GM12865 (cell line): Measurements from ENCODE around the gene LIN37.

Experiments used
- DNase-seq: peaks from one replicate; pipeline ENCODE4 v3.0.0; 2010; ENCODE audit warnings: low read depth
- H3K4me3 ChIP-seq: 2 replicates; pipeline ENCODE4 v1.5.1; 2011; ENCODE audit warnings: mild to moderate bottlenecking, low read depth, low read length, control low read depth
- TF ChIP-seq, protein P1 (sequence below): IDR thresholded peaks from 2 replicates; pipeline ENCODE4 v1.5.1; 2011; ENCODE audit warnings: low read length, control low read depth, low read depth, inconsistent platforms; ENCODE audit not compliant: insufficient read depth; ENCODE audit errors: missing control alignments

LIN37 gene

DNA sequence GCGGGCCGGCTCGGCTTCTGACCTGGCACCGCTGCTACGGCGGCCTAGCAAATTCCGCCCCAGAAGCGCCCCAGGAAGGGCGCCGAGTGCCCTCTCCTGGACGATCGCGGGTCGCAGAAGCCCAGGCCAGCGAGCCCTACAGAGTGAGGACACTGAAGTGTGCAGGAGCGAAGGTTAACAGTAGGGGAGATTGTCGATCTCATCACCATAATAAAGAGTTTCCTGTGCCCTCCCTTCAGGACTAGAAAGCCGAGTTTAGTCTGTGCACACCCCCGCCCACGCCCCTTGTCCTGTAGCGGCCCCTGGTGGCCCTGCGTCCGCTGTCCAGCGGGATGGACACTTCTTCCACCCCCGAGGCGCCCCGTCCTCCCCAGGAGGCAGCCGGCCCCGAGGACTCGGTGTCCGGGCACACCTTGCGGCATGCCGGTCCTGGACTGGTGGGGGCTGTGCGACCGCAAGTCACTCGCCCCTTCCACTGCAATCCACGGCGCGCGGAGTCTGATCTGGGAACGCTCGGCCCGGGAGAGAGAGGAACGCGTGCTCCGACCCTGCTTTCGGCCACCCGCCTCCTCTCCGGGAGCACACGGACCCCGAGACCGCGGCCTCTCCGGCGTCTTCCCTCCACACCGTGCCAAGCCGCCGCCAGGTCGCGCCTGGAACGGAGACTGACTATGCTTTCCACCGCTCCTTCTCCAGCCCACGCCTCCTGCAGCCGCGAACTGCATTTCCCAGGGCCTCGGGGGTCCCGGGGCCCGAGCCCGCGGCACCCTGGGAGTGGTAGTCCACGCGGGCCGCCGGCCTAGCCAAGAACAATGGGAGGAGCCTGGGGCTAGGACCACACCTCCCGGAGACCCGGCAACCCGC is 31.3 kb upstream of the LIN37 start:
- DNase-seq: peak; percentile 89
- H3K4me3 ChIP-seq: peak overlapping the region; percentile 90
- TF ChIP-seq, protein P1, sequence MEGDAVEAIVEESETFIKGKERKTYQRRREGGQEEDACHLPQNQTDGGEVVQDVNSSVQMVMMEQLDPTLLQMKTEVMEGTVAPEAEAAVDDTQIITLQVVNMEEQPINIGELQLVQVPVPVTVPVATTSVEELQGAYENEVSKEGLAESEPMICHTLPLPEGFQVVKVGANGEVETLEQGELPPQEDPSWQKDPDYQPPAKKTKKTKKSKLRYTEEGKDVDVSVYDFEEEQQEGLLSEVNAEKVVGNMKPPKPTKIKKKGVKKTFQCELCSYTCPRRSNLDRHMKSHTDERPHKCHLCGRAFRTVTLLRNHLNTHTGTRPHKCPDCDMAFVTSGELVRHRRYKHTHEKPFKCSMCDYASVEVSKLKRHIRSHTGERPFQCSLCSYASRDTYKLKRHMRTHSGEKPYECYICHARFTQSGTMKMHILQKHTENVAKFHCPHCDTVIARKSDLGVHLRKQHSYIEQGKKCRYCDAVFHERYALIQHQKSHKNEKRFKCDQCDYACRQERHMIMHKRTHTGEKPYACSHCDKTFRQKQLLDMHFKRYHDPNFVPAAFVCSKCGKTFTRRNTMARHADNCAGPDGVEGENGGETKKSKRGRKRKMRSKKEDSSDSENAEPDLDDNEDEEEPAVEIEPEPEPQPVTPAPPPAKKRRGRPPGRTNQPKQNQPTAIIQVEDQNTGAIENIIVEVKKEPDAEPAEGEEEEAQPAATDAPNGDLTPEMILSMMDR: peak; percentile 72

DNA sequence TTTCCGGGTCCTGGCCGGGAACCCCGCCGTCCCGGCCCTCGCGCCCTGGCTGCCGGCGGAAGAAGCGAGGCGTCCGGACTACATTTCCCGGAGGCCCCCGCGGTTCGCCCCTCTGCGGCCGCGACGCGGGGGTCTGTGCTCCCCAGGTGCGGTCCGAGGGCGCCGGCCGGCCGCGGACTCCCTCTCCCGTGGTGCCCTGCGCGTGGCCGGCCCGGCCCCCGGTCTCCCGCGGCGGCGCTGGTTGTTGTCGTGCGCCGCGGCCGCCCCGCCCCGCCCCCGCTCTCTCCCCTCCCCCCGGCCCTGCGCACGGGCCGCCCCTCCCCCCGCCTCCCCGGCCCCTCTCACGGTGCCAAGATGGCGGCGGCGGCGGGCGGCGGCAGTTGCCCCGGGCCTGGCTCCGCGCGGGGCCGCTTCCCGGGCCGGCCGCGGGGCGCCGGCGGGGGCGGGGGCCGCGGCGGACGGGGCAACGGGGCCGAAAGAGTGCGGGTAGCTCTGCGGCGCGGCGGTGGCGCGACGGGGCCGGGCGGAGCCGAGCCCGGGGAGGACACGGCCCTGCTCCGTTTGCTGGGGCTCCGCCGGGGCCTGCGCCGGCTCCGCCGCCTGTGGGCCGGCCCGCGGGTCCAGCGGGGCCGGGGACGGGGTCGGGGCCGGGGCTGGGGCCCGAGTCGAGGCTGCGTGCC is 30.6 kb upstream of the LIN37 start, which contains the start of gene KMT2B:
TSS of gene KMT2B (plus strand) at position 339 of the 680 bp plus-strand sequence. CDS start at position 355, 16 bp downstream.
- peak; percentile 98 for DNase-seq
- H3K4me3 ChIP-seq: peak within 1 kb of the TSS; percentile 90
- TF ChIP-seq, protein P1: no peak

DNA sequence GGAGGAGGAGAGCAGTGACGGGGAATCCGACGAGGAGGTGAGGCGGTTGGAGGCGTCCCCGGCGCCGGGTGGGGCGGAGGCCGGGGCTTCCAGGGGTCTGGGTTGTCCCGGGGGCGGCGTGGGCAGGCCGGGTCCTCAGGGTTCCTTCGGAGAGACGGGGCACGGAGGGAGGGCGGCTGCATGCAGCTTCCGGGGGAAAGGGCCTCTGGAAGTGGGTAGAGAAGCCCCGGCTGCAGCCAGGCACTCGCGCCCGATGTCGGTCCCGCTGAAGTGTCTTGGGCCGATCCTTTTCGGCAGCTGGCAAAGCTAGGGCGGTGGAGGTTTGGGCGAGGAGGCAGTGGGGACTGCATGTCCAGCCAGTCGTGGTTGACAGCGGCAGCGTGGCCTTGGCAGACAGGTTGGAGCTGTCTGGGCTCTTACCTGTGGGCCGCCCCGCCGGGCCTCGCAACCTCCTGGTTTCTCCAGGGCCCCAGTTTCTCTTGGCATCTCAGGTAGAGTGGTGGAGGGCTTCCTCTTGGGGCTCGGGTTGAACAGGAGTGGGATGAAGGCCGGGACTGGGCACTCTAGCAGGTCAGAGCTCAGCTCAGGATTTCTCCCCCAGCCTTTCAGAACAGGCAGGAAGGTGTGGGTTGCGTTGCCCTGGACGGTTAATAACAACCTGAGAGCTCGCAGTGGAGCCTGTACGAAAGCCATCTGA is 29.9 kb upstream of the LIN37 start:
- DNase-seq: peak; percentile 65
- peak overlapping the region; percentile 85 for H3K4me3 ChIP-seq
- TF ChIP-seq, protein P1: no peak

DNA sequence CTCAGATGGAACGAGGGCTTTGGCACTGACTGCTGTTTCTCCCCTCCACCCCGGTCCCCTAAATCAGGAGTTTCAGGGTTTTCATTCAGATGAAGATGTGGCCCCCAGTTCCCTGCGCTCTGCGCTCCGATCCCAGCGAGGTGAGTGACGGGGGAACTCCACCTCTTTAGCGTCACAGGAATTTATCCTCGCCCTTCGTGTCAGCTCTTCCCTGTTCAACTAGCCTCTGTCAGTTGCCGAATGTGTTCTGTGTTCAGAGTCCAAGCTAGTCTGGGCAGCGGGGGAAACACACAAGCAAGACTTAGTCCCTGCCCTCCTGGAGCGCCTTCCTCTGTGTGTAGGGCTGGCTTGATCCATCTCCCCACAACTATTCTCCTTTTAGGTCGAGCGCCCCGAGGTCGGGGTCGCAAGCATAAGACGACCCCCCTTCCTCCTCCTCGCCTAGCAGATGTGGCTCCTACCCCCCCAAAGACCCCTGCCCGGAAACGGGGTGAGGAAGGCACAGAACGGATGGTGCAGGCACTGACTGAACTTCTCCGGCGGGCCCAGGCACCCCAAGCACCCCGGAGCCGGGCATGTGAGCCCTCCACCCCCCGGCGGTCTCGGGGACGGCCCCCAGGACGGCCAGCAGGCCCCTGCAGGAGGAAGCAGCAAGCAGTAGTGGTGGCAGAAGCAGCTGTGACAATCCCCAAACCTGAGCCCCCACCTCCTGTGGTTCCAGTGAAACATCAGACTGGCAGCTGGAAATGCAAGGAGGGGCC is 28.8 kb upstream of the LIN37 start:
- TF ChIP-seq, protein P1: no peak
- no peak for DNase-seq
- H3K4me3 ChIP-seq: peak overlapping the region; percentile 85

DNA sequence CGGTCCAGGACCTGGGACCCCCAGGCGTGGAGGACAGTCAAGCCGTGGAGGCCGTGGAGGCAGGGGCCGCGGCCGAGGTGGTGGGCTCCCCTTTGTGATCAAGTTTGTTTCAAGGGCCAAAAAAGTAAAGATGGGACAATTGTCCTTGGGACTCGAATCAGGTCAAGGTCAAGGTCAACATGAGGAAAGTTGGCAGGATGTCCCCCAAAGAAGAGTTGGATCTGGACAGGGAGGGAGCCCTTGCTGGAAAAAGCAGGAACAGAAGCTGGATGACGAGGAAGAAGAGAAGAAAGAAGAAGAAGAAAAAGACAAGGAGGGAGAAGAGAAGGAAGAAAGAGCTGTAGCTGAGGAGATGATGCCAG is 28.2 kb upstream of the LIN37 start:
- DNase-seq: no peak
- TF ChIP-seq, protein P1: no peak

DNA sequence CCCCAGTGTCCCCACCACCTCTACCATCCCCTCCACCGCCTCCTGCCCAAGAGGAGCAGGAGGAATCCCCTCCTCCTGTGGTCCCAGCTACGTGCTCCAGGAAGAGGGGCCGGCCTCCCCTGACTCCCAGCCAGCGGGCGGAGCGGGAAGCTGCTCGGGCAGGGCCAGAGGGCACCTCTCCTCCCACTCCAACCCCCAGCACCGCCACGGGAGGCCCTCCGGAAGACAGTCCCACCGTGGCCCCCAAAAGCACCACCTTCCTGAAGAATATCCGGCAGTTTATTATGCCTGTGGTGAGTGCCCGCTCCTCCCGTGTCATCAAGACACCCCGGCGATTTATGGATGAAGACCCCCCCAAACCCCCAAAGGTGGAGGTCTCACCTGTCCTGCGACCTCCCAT is 27.7 kb upstream of the LIN37 start:
- TF ChIP-seq, protein P1: no peak
- H3K4me3 ChIP-seq: no peak overlapping the region
- DNase-seq: no peak

More for the DNA sequence above, 28.2 kb upstream of the LIN37 start:
- no peak overlapping the region for H3K4me3 ChIP-seq
